ENCODE measurements around the gene SPIRE1. TPM values are rescaled to one million over a fixed set of nuclear protein-coding genes. Genes with fewer than 3 reads are reported as not detected.

The SPIRE1 gene
- total RNA-seq: 1 to 10 TPM; 5.7 to 7.4 TPM

DNA sequence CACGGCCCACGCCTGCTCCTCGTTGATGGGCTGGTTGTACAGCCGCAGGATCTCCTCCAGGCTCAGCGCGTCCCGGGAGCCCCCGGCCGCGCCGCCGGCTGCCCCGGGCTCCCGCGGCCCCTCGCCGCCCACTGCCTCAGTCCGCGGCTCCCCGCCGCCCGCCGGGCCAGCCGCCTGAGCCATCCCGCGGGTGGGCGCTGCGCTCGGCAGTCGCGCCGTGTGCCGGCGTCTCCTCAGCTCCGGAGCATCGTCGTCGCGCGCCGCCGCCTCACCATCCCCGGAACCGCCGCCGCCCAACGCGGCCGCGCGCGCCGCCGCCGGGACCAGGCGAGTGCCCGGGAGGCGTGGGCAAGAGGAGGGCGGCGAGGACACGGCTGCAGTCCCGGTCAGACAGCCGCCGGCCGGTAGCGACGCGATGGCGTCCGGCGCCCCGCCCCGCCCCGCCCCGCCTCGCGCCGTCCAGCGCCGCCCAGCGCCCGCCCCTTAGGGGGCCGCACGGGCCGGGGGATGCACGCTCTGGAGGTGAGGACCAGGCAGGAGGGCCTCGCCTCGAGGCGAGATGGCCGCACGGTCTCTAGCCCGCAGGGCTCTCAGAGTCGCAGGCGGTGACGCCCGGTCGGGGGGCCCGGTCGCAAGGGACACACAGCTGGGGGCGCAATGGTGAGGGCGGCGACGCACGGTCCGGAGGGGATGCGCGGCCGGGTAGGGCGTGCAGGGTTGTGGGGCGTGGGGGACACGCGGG, at the start of gene SPIRE1:
SPIRE1 (minus strand) TSS at position 424 of the 742 bp plus-strand sequence; CDS start at position 183, 241 bp downstream.
- Mint-ChIP-seq H3K27ac (peak within 1 kb of the TSS; percentile 61), H3K27me3 (ENCODE audit: low read depth) (peaks cover 31% of the 10 kb centered on the region), H3K36me3 (ENCODE audit: insufficient read depth in 2 of 2) (no peaks in the 10 kb centered on the region), H3K4me3 (peak within 1 kb of the TSS; percentile 81 to 87), H3K9me3 (no peaks in the 10 kb centered on the region), H3K4me1 (ENCODE audit: low read depth) (peaks cover 27% of the 10 kb centered on the region)
- peak; percentile 69 to 80 for ATAC-seq (replicated peaks in 1 of 2)
- DNase-seq: peak; percentile 48 to 55

DNA sequence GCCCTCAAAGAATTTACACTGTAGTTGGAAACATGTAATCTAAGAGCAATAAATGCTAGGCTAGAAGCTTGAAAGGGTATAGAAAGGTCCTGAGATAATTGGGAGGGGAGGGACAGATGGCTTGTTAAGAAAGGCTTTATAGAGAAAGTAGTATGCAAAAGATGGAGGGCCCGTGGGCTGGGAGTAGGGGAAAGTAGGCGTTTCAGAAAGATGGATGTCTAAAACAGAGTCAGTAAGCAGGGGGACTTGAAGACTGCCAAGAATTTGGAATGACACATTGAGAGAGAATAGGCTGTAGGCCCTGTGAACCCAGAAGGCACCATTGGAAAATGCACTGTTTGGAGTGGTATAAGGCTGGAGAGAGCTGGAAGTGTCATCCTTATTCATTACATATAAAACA, 45.8 kb upstream of the SPIRE1 start:
- H3K4me3 Mint-ChIP-seq: peak overlapping the region; percentile 86 to 100
- ATAC-seq (replicated peaks in 1 of 2): no peak
- H3K4me1 Mint-ChIP-seq (ENCODE audit: low read depth): peaks cover 49% of the 10 kb centered on the region

DNA sequence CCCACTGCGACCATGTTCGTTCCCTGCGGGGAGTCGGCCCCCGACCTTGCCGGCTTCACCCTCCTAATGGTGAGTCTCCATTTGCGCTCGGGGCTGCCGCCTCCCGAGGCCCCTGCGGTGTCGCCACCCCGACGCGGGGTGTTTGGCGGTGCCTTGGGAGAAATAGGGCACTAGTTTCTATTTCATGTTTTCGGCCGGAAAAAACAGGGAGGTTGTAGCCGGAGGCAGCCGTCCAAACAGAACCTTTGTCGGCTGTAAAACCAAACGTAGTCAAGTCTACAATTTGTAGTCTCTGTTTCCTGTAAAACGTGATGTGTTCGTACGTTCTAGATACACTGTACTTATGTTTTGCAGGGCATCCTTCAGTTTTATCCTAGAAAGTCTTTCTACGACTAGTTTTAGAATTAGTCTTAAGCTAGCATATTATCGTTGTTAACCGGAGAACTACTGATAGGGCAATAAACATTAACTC, 45.2 kb upstream of the SPIRE1 start:
- H3K9me3 Mint-ChIP-seq: no peaks in the 10 kb centered on the region
- H3K4me1 Mint-ChIP-seq (ENCODE audit: low read depth): peaks cover 49% of the 10 kb centered on the region
- H3K4me3 Mint-ChIP-seq: peak overlapping the region; percentile 86 to 100
- peak overlapping the region; percentile 100 for H3K27ac Mint-ChIP-seq
- peaks cover 5 to 29% of the 10 kb centered on the region in 2 donors for H3K36me3 Mint-ChIP-seq (ENCODE audit: insufficient read depth in 2 of 2)
- no peaks in the 10 kb centered on the region for H3K27me3 Mint-ChIP-seq (ENCODE audit: low read depth)
- ATAC-seq (replicated peaks in 1 of 2) (no peak), DNase-seq (no peak)

More for the DNA sequence above, 45.8 kb upstream of the SPIRE1 start:
- H3K9me3 Mint-ChIP-seq: no peaks in the 10 kb centered on the region
- H3K27ac Mint-ChIP-seq: peak overlapping the region; percentile 100
- no peaks in the 10 kb centered on the region for H3K27me3 Mint-ChIP-seq (ENCODE audit: low read depth)
- peaks cover 5 to 28% of the 10 kb centered on the region in 2 donors for H3K36me3 Mint-ChIP-seq (ENCODE audit: insufficient read depth in 2 of 2)
- DNase-seq: peak in 1 of 2 donors; percentile 8

DNA sequence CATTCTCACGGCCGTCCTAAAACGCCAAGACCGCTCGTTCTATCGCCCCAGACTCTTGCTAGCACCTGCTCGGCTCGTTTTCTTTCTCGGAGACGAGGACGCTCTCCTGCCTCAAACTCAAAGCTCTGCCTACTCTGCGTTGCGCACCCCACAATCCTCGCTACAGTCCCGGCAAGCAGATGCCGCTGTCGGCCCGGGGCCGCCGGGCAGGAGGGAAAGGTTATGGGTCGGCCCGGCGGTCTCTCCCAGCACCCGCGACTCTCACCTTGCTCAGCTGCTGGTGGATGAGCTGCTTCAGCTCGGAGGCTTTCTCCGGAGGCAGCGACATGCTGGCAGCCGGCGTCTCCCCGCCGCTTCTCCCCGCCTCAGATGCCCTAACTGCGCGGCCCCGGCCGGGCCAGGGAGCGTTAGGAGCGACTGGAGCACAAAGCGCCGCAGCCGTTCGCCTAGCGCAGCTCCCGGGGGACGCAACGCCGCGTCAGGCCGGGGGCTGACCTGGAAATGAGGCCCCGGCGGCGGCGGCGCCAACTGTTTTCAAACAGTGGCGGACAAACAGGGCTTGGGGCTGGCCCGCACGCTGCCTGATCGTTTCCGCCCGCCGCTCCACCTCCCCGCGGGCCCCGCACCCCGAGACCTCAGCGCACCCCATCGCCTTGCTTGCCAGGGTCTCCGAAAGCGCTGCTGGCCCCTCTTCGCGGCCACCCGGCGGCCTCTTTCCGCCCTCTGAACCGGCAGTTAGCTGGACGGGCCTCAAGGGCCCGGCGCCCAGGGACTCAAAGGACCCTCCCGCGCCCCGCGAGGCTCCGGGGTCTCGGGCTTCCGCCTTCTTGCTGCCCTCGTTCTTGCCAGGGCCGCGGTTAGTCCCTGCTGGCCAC, 44.6 kb upstream of the SPIRE1 start, which contains the start of the genes CEP76 and PSMG2:
CEP76 (minus strand) TSS at position 503 of the 875 bp plus-strand sequence; CDS start at position 328, 175 bp downstream.
PSMG2 (plus strand) TSS at position 822 of the 875 bp plus-strand sequence. CDS start 66 bp downstream, outside the sequence.
- no peaks in the 10 kb centered on the region for H3K9me3 Mint-ChIP-seq
- H3K4me1 Mint-ChIP-seq (ENCODE audit: low read depth): peaks cover 49% of the 10 kb centered on the region
- peak; percentile 90 to 92 for ATAC-seq (replicated peaks in 1 of 2)
- peak within 1 kb of the TSS; percentile 100 for H3K27ac Mint-ChIP-seq
- no peaks in the 10 kb centered on the region for H3K27me3 Mint-ChIP-seq (ENCODE audit: low read depth)
- DNase-seq: peak; percentile 89
- peak within 1 kb of the TSS; percentile 86 to 100 for H3K4me3 Mint-ChIP-seq
- H3K36me3 Mint-ChIP-seq (ENCODE audit: insufficient read depth in 2 of 2): peaks cover 4 to 26% of the 10 kb centered on the region in 2 donors

DNA sequence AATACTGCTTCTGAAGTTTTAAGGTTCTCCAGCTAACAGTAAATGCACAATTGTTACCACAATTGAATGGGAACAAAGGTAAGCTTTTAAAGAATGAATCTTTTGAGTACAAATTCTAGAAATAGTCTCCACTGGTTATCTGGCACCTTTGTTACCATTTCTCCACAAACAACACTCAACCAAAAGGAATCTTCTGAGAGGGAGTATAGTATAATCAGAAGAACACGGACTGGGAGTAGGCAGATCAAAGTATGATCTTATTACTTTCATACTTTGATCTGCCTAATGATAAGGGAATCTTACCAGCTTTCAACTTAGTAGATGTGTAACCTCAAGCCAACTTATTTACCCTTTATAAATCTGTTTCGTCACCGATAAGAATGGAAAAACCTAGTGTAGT, 43.3 kb upstream of the SPIRE1 start:
- ATAC-seq (replicated peaks in 1 of 2) (no peak), DNase-seq (no peak)
- Mint-ChIP-seq H3K4me1 (ENCODE audit: low read depth) (peaks cover 48% of the 10 kb centered on the region), H3K4me3 (peak overlapping the region; percentile 86 to 100), H3K36me3 (ENCODE audit: insufficient read depth in 2 of 2) (peaks cover 5 to 24% of the 10 kb centered on the region in 2 donors), H3K27ac (peak overlapping the region; percentile 100), H3K9me3 (no peaks in the 10 kb centered on the region), H3K27me3 (ENCODE audit: low read depth) (no peaks in the 10 kb centered on the region)

- Mint-ChIP-seq H3K4me1 (ENCODE audit: low read depth) (peaks cover 34% of the 10 kb centered on the region), H3K4me3 (no peak overlapping the region), H3K27me3 (ENCODE audit: low read depth) (no peaks in the 10 kb centered on the region), H3K36me3 (ENCODE audit: insufficient read depth in 2 of 2) (peaks cover 5 to 24% of the 10 kb centered on the region in 2 donors), H3K9me3 (no peaks in the 10 kb centered on the region), H3K27ac (no peak overlapping the region)
- DNase-seq (no peak), ATAC-seq (replicated peaks in 1 of 2) (no peak)
Measured at GRCh38 chr18:12699747-12700146, 41.8 kb upstream of the SPIRE1 start.

DNA sequence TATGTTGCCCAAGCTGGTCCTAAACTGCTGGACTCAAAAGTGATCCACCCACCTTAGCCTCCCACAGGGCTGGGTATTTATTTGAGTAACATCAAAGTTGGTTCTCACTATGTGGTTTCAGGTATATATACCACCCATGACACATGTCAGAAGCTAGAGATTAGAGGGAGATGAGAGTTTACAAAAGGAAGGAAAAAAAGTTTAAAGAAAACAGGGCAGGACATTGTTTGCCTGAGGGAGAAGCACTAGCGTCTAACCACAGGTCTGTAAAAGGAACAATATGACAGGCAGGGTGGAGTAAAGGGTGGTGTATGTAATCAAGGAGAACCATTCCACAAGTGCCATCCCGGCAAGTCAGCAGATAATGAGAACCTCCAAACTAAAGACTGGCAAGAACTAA, 36.1 kb upstream of the SPIRE1 start:
- DNase-seq: peak; percentile 19 to 37
- Mint-ChIP-seq H3K9me3 (no peaks in the 10 kb centered on the region), H3K36me3 (ENCODE audit: insufficient read depth in 2 of 2) (peaks cover 5 to 14% of the 10 kb centered on the region in 2 donors), H3K4me1 (ENCODE audit: low read depth) (peaks cover 30% of the 10 kb centered on the region), H3K4me3 (peak overlapping the region in 1 of 2 donors; percentile 1), H3K27me3 (ENCODE audit: low read depth) (no peaks in the 10 kb centered on the region), H3K27ac (peak overlapping the region; percentile 1)
- ATAC-seq (replicated peaks in 1 of 2): peak; percentile 89 to 94

DNA sequence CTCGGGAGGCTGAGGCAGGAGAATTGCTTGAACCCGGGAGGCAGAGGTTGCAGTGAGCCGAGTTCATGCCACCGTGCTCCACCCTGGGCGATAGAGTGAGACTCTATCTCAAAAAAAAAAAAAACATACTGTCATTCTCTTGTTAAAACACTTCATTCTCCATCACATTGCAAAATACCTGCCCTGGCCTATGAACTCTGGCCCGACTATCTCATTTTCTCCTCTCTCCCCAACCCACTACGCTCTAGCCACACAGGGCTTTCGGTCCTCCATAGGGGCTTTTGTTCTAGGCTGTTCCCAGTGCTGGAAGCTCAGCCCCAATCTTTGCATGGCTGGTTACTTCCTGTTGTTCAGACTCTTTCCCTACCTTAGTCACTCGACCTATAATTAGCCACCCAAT, 34.3 kb upstream of the SPIRE1 start:
- no peak for ATAC-seq (replicated peaks in 1 of 2)
- no peak overlapping the region for H3K27ac Mint-ChIP-seq
- no peaks in the 10 kb centered on the region for H3K9me3 Mint-ChIP-seq

DNA sequence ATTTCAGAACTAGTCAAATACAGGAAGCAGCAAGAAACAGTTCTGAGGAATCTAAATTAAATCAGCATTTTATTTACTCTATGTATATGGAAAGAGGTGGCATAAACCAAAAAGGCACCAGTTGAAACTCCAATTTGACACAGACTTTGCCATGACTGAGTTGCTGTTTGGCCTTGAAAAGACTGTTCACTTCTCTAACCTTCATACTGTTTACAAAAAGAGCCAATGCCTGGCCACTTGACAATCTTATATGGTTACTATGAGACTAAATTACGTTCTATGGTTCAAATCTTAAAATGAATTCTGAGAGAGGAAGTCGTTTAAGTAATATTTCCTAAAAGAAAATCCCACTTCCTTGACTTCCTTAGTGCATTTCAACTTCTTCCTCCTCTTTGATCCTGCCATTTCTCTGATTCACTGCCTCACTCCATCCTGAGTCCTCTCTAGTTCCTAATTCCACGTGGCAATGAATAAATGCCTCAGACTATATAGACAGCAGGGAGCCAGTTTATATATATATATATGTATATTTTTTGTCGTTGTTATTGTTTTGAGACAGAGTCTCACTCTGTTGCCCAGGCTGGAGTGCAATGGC, 31.4 kb upstream of the SPIRE1 start:
- DNase-seq: no peak
- H3K36me3 Mint-ChIP-seq (ENCODE audit: insufficient read depth in 2 of 2): peaks cover 3 to 7% of the 10 kb centered on the region in 2 donors
- H3K9me3 Mint-ChIP-seq: no peaks in the 10 kb centered on the region
- no peak overlapping the region for H3K27ac Mint-ChIP-seq
- peaks cover 28% of the 10 kb centered on the region for H3K4me1 Mint-ChIP-seq (ENCODE audit: low read depth)
- no peaks in the 10 kb centered on the region for H3K27me3 Mint-ChIP-seq (ENCODE audit: low read depth)
- ATAC-seq (replicated peaks in 1 of 2): no peak
- no peak overlapping the region for H3K4me3 Mint-ChIP-seq

More for the DNA sequence above, 34.3 kb upstream of the SPIRE1 start:
- Mint-ChIP-seq H3K27me3 (ENCODE audit: low read depth) (no peaks in the 10 kb centered on the region), H3K4me1 (ENCODE audit: low read depth) (peaks cover 30% of the 10 kb centered on the region), H3K36me3 (ENCODE audit: insufficient read depth in 2 of 2) (peaks cover 4 to 8% of the 10 kb centered on the region in 2 donors), H3K4me3 (no peak overlapping the region)
- no peak for DNase-seq

DNA sequence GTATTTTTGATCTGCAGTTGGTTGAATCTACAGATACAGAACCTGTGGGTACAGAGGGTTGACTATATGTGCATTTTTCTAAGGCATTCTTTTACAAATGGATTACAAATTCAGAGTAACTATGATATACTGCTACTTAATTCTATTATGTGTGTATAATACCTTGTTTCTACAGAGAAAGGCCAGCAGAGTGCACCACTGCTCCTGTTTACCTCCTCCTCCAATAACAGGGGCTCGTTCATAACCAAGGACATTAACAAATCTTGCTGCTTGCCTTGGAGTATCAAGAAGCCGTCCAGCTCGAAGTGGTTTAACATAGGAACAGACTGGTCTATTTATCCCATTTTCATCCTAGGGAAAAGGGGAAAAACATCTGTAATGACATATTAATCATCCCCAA, 28.2 kb upstream of the SPIRE1 start:
- Mint-ChIP-seq H3K27me3 (ENCODE audit: low read depth) (no peaks in the 10 kb centered on the region), H3K4me3 (no peak overlapping the region), H3K27ac (no peak overlapping the region), H3K9me3 (no peaks in the 10 kb centered on the region), H3K4me1 (ENCODE audit: low read depth) (peaks cover 5% of the 10 kb centered on the region), H3K36me3 (ENCODE audit: insufficient read depth in 2 of 2) (peaks cover 0 to 3% of the 10 kb centered on the region in 2 donors)
- ATAC-seq (replicated peaks in 1 of 2) (no peak), DNase-seq (no peak)

GRCh38 chr18:12679183-12679786, 21.4 kb upstream of the SPIRE1 start:
- no peak for DNase-seq
- Mint-ChIP-seq H3K27me3 (ENCODE audit: low read depth) (no peaks in the 10 kb centered on the region), H3K27ac (peak overlapping the region; percentile 88), H3K4me3 (no peak overlapping the region), H3K36me3 (ENCODE audit: insufficient read depth in 2 of 2) (peaks cover 5 to 9% of the 10 kb centered on the region in 2 donors), H3K4me1 (ENCODE audit: low read depth) (no peaks in the 10 kb centered on the region), H3K9me3 (no peaks in the 10 kb centered on the region)
- no peak for ATAC-seq (replicated peaks in 1 of 2)

DNA sequence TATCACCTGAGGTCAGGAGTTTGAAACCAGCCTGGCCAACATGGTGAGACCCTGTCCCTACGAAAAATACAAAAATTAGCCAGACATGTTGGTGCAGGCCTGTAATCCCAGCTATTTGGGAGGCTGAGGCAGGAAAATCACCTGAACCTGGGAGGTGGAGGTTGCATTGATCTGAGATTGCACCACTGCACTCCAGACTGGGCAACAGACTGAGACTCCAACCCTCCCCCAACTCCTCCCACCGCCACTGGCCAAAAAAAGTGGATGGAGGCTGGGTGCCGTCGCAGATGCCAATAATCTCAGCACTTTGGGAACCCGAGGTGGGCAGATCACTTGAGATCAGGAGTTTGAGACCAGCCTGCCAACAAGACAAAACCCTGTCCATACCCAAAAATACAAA, 10.1 kb upstream of the SPIRE1 start:
- Mint-ChIP-seq H3K4me3 (no peak overlapping the region), H3K36me3 (ENCODE audit: insufficient read depth in 2 of 2) (peaks cover 0 to 7% of the 10 kb centered on the region in 2 donors), H3K27ac (no peak overlapping the region), H3K9me3 (no peaks in the 10 kb centered on the region), H3K27me3 (ENCODE audit: low read depth) (no peaks in the 10 kb centered on the region), H3K4me1 (ENCODE audit: low read depth) (peaks cover 8% of the 10 kb centered on the region)
- no peak for ATAC-seq (replicated peaks in 1 of 2)
- DNase-seq: no peak
